Uterus (tissue), 4 donors: Measurements from ENCODE around the gene GSE1. TPM values are rescaled to one million over a fixed set of nuclear protein-coding genes. Genes with fewer than 3 reads are reported as not detected.

ENCODE experiments used
- DNase-seq, 2 donors: peaks; one replicate each; pipeline ENCODE4 v3.0.0-alpha.2; 2019 to 2020
- H3K27ac ChIP-seq, 2 donors: fragments of 200-600 bp; sonication (generic); 1 replicate in 1 of 2; 2 replicates in 1 of 2; pipeline ENCODE4 v1.5.1; 2016 to 2018
- H3K27me3 ChIP-seq, 2 donors: fragments of 200-600 bp; sonication (generic); one replicate each; pipeline ENCODE4 v1.5.1; 2018 to 2019; ENCODE audit warnings: control low read depth in 1 of 2
- H3K36me3 ChIP-seq, 2 donors: fragments of 200-600 bp; sonication (generic); one replicate each; pipeline ENCODE4 v1.5.1; 2019; ENCODE audit warnings: control low read depth in 1 of 2
- H3K4me1 ChIP-seq, 2 donors: fragments of 200-600 bp; sonication (generic); one replicate each; pipeline ENCODE4 v1.5.1; 2018 to 2019; ENCODE audit warnings: control low read depth in 1 of 2
- H3K4me3 ChIP-seq, 2 donors: fragments of 200-600 bp; sonication (generic); 1 replicate in 1 of 2; 2 replicates in 1 of 2; pipeline ENCODE4 v1.5.1; 2018 to 2019; ENCODE audit warnings: mild to moderate bottlenecking in 1 of 2
- H3K9me3 ChIP-seq, 2 donors: fragments of 200-600 bp; sonication (generic); one replicate each; pipeline ENCODE4 v1.5.1; 2019; ENCODE audit warnings: control low read depth in 1 of 2
- CTCF ChIP-seq, 4 experiments: fragments of 200-600 bp in 2 of 4; fragments of 450-650 bp in 2 of 4; sonication (generic) in 2 of 4; IDR thresholded peaks; one replicate each; pipeline ENCODE4 v1.5.1; 2016 to 2019; ENCODE audit warnings: antibody characterized with exemption in 4 of 4, mild to moderate bottlenecking in 2 of 4, moderate library complexity in 1 of 4
- POLR2A ChIP-seq, 2 donors: fragments of 450-650 bp; IDR thresholded peaks; one replicate each; pipeline ENCODE4 v1.6.1; 2016; ENCODE audit warnings: antibody characterized with exemption in 2 of 2, mild to moderate bottlenecking in 1 of 2, moderate library complexity in 1 of 2
- intact Hi-C: fragments of 100-400 bp; cut with DNase I; formaldehyde crosslinking; loops from one replicate; pipeline ENCODE4 v1.15.1; 2023; ENCODE audit warnings: low total_unique reads
- total RNA-seq, 4 donors: library from RNA; depleted of rRNA in 3 of 4; stranded (reverse); fragments of >200 nt in 3 of 4; gene quantifications; one replicate each; pipeline versions ENCODE4 v1.1.0 to v1.2.4, GENCODE V29; 2014 to 2023
- donor health status: DM: yes; HTN: yes; CAD: no.

GSE1 gene
- total RNA-seq, 4 donors from 2014 or later, result 32.6 to 128 (median 73.9) TPM

GRCh38 chr16:85627526-85628264 is 14.6 kb downstream of the GSE1 start:
- Histone ChIP-seq H3K4me3 (no peak overlapping the region), H3K36me3 (no peaks in the 10 kb centered on the region), H3K4me1 (peaks cover 0 to 10% of the 10 kb centered on the region in 2 donors), H3K9me3 (no peaks in the 10 kb centered on the region), H3K27ac (no peak overlapping the region), H3K27me3 (no peaks in the 10 kb centered on the region)
- intact Hi-C loops, result no loop called here
- DNase-seq, result no peak
- TF ChIP-seq CTCF (IDR thresholded peaks at IDR 0.05), result no peak
- no peak for TF ChIP-seq POLR2A (IDR thresholded peaks at IDR 0.05)

GRCh38 chr16:85628265-85628556 is 15.1 kb downstream of the GSE1 start:
- intact Hi-C loops, result no loop called here
- DNase-seq, result no peak
- Histone ChIP-seq H3K36me3 (no peaks in the 10 kb centered on the region), H3K27ac (no peak overlapping the region), H3K4me3 (no peak overlapping the region), H3K9me3 (no peaks in the 10 kb centered on the region), H3K27me3 (no peaks in the 10 kb centered on the region), H3K4me1 (peaks cover 0 to 10% of the 10 kb centered on the region in 2 donors)
- TF ChIP-seq POLR2A (IDR thresholded peaks at IDR 0.05), result no peak
- TF ChIP-seq CTCF (IDR thresholded peaks at IDR 0.05), result no peak

- no peak overlapping the region for H3K4me3 ChIP-seq
- no peaks in the 10 kb centered on the region for H3K27me3 ChIP-seq
- intact Hi-C loops, result no loop called here
- TF ChIP-seq CTCF (IDR thresholded peaks at IDR 0.05), result no peak
- H3K36me3 ChIP-seq, result no peaks in the 10 kb centered on the region
- no peak for DNase-seq
- H3K27ac ChIP-seq, result no peak overlapping the region
- no peaks in the 10 kb centered on the region for H3K9me3 ChIP-seq
- peaks cover 0 to 10% of the 10 kb centered on the region in 2 donors for H3K4me1 ChIP-seq
Observed at GRCh38 chr16:85628645-85629044, 15.5 kb downstream of the GSE1 start.

- H3K36me3 ChIP-seq, result no peaks in the 10 kb centered on the region
- DNase-seq, result no peak
- no peaks in the 10 kb centered on the region for H3K9me3 ChIP-seq
- peaks cover 0 to 10% of the 10 kb centered on the region in 2 donors for H3K4me1 ChIP-seq
- intact Hi-C loops, result no loop called here
- no peaks in the 10 kb centered on the region for H3K27me3 ChIP-seq
- TF ChIP-seq POLR2A (IDR thresholded peaks at IDR 0.05) (no peak), CTCF (IDR thresholded peaks at IDR 0.05) (no peak)
- no peak overlapping the region for H3K27ac ChIP-seq
- H3K4me3 ChIP-seq, result no peak overlapping the region
Observed at GRCh38 chr16:85629326-85629725, 16.2 kb downstream of the GSE1 start.

- no peak overlapping the region for H3K4me3 ChIP-seq
- H3K36me3 ChIP-seq, result no peaks in the 10 kb centered on the region
- H3K4me1 ChIP-seq, result peaks cover 0 to 10% of the 10 kb centered on the region in 2 donors
- DNase-seq, result no peak
- no peak for TF ChIP-seq POLR2A (IDR thresholded peaks at IDR 0.05)
- no peak for TF ChIP-seq CTCF (IDR thresholded peaks at IDR 0.05)
- no peaks in the 10 kb centered on the region for H3K27me3 ChIP-seq
- no peak overlapping the region for H3K27ac ChIP-seq
- intact Hi-C loops, result no loop called here
- H3K9me3 ChIP-seq, result no peaks in the 10 kb centered on the region
Observed at GRCh38 chr16:85629853-85630252, 16.7 kb downstream of the GSE1 start.
